GM12878 (cell line): ENCODE data around the gene EEPD1. TPM values are rescaled to one million over a fixed set of nuclear protein-coding genes. Genes with fewer than 3 reads are reported as not detected.

Source experiments
- ATAC-seq: fragments of 200-7000 bp; cut with Tn5 transposase; 3 replicates; pipeline ENCODE4 v1.9.1; 2020; ENCODE audit warnings: mild to moderate bottlenecking, moderate library complexity
- BruUV-seq: library from RNA; stranded (reverse); fragments of 400-500 nt; replicated peaks from 2 replicates; lab custom pipeline; 2021; lab: Mats Ljungman, UMichigan
- CTCF ChIA-PET: fragments of 300-600 bp; sonication (Branson Sonifier 250); formaldehyde crosslinking; extraction: SDS; loops from one replicate; lab custom pipeline; 2021; ENCODE audit warnings: inconsistent platforms; lab: Yijun Ruan, JAX
- POLR2A ChIA-PET: fragments of 350-600 bp; formaldehyde crosslinking; extraction: SDS; loops from one replicate; lab custom pipeline; 2021; ENCODE audit warnings: inconsistent platforms; lab: Charles Lee
- RAD21 ChIA-PET: fragments of 300-600 bp; sonication (Branson Sonifier 250); formaldehyde crosslinking; loops from one replicate; lab custom pipeline; 2023; ENCODE audit warnings: antibody characterized with exemption; ENCODE audit not compliant: unreplicated experiment; lab: Charles Lee
- SMC1A ChIA-PET: fragments of 300-600 bp; sonication (Branson Sonifier 250); formaldehyde crosslinking; loops from one replicate; lab custom pipeline; 2023; ENCODE audit not compliant: unreplicated experiment, uncharacterized antibody; lab: Charles Lee
- DNase-seq: peaks from one replicate; pipeline ENCODE4 v3.0.0-alpha.2; 2011; ENCODE audit warnings: low read depth, low spot score
- FAIRE-seq: peaks from 3 replicates; lab custom pipeline; 2011; peaks lifted over from hg19 to GRCh38; lab: Jason Lieb, UNC
- H2AFZ ChIP-seq: 2 replicates; pipeline ENCODE4 v1.6.0; 2011; ENCODE audit warnings: low read depth, low read length, control low read depth; ENCODE audit not compliant: control insufficient read depth
- H3K27ac ChIP-seq: 2 replicates; pipeline ENCODE4 v1.5.1; 2011; ENCODE audit warnings: control low read depth; ENCODE audit not compliant: control insufficient read depth, insufficient read depth
- H3K27me3 ChIP-seq, 2 experiments: replicated peaks in 1 of 2; 2 replicates each; pipeline versions ENCODE4 v1.6.0 to v1.6.1; 2011; ENCODE audit warnings: low read length in 1 of 2; ENCODE audit not compliant: control insufficient read depth in 2 of 2, insufficient read depth in 2 of 2
- H3K36me3 ChIP-seq, 2 experiments: 2 replicates each; pipeline ENCODE4 v1.5.1; 2011; ENCODE audit warnings: low read length in 1 of 2; ENCODE audit not compliant: control insufficient read depth in 2 of 2, insufficient read depth in 2 of 2
- H3K4me1 ChIP-seq: 2 replicates; pipeline ENCODE4 v1.6.1; 2011; ENCODE audit warnings: mild to moderate bottlenecking, low read length, moderate library complexity, mixed read lengths; ENCODE audit not compliant: control insufficient read depth, insufficient read depth
- H3K4me2 ChIP-seq: 2 replicates; pipeline ENCODE4 v1.6.0; 2011; ENCODE audit warnings: control low read depth; ENCODE audit not compliant: control insufficient read depth, insufficient read depth
- H3K4me3 ChIP-seq: fragments of 200-600 bp; sonication (generic); 2 replicates; pipeline ENCODE4 v1.5.1; 2016
- H3K79me2 ChIP-seq: 2 replicates; pipeline ENCODE4 v1.6.0; 2011; ENCODE audit warnings: low read length; ENCODE audit not compliant: control insufficient read depth, insufficient read depth
- H3K9ac ChIP-seq: 2 replicates; pipeline ENCODE4 v1.8.0; 2011; ENCODE audit warnings: low read length, control low read depth, mixed read lengths; ENCODE audit not compliant: control insufficient read depth, insufficient read depth
- H3K9me3 ChIP-seq: replicated peaks from 3 replicates; pipeline ENCODE4 v1.5.1; 2011; ENCODE audit warnings: mild to moderate bottlenecking, low read length; ENCODE audit not compliant: control insufficient read depth, insufficient read depth
- H4K20me1 ChIP-seq: 2 replicates; pipeline ENCODE4 v1.6.0; 2011; ENCODE audit not compliant: control insufficient read depth, insufficient read depth
- BACH1 ChIP-seq: fragments of 450-650 bp; IDR thresholded peaks from 2 replicates; pipeline ENCODE4 v1.6.1; 2017; ENCODE audit warnings: mild to moderate bottlenecking, borderline replicate concordance
- BRCA1 ChIP-seq: IDR thresholded peaks from 2 replicates; pipeline ENCODE4 v1.6.1; 2011; ENCODE audit warnings: low read depth, low read length, improper control_type of control experiment
- CEBPB ChIP-seq, 2 experiments: fragments of 150-350 bp in 1 of 2; IDR thresholded peaks; 2 replicates each; pipeline ENCODE4 v1.6.1; 2012 to 2014; ENCODE audit warnings: low read depth in 2 of 2, low read length in 2 of 2, borderline replicate concordance in 1 of 2, inconsistent platforms in 1 of 2
- ELK1 ChIP-seq: IDR thresholded peaks from 2 replicates; pipeline ENCODE4 v1.6.1; 2012; ENCODE audit warnings: low read depth, low read length, improper control_type of control experiment
- EZH2 ChIP-seq: IDR thresholded peaks from 2 replicates; pipeline ENCODE4 v1.6.1; 2012; ENCODE audit warnings: low read depth, mild to moderate bottlenecking, control low read depth, inconsistent platforms, low read length, borderline replicate concordance; ENCODE audit not compliant: control insufficient read depth
- IKZF1 ChIP-seq: fragments of 450-650 bp; conservative IDR thresholded peaks from 2 replicates; pipeline ENCODE4 v1.6.1; 2017; ENCODE audit warnings: antibody characterized with exemption, mild to moderate bottlenecking
- KAT2A ChIP-seq: conservative IDR thresholded peaks from 2 replicates; pipeline ENCODE4 v1.6.1; 2011; ENCODE audit warnings: low read depth, low read length; ENCODE audit not compliant: control insufficient read depth
- MTA2 ChIP-seq: fragments of 450-650 bp; IDR thresholded peaks from 2 replicates; pipeline ENCODE4 v1.6.1; 2016; ENCODE audit warnings: low read depth, mild to moderate bottlenecking, moderate library complexity
- POU2F2 ChIP-seq: IDR thresholded peaks from 3 replicates; pipeline ENCODE4 v1.6.1; 2011; ENCODE audit warnings: low read depth, mild to moderate bottlenecking, low read length, borderline replicate concordance
- TARDBP ChIP-seq: IDR thresholded peaks from 2 replicates; pipeline ENCODE4 v1.6.1; 2016; ENCODE audit warnings: borderline replicate concordance
- TBL1XR1 ChIP-seq: IDR thresholded peaks from 2 replicates; pipeline ENCODE4 v1.6.1; 2012; ENCODE audit warnings: low read depth, low read length, improper control_type of control experiment
- ZNF24 ChIP-seq: fragments of 450-650 bp; IDR thresholded peaks from 2 replicates; pipeline ENCODE4 v1.6.1; 2017; ENCODE audit warnings: antibody characterized with exemption, mild to moderate bottlenecking
- WGBS: methylation state at CpG from one replicate; pipeline ENCODE4 v1.1.6; 2016; ENCODE audit warnings: low lambda C conversion rate; ENCODE audit not compliant: insufficient replicate concordance, insufficient coverage; ENCODE audit errors: missing lambda C conversion rate; 5-methylcytosine and 5-hydroxymethylcytosine counted together
- in situ Hi-C: fragments of 300-500 bp; cut with MboI; formaldehyde crosslinking; loops from 9 replicates; pipeline ENCODE4 v1.14.3; 2018; ENCODE audit warnings: mixed read lengths
- intact Hi-C: fragments of 100-400 bp; cut with micrococcal nuclease; formaldehyde crosslinking; loops from one replicate; pipeline ENCODE4 v1.14.2; 2022; ENCODE audit not compliant: unreplicated experiment
- polyA plus RNA-seq, 11 experiments: library from polyadenylated mRNA; depleted of rRNA in 4 of 11; unstranded in 6 of 11; stranded (reverse) in 5 of 11; fragments of >200 nt; fragmentation: Nextera tagmentation in 4 of 11; fragmentation: Illumina TruSeq in 1 of 11; extraction: Ambion mirVana in 4 of 11; extraction: Trizol in 1 of 11; gene quantifications; 1 replicate in 1 of 11; 2 replicates in 10 of 11; pipeline versions ENCODE4 v1.2.1 to v1.2.3, GENCODE V29; 2011 to 2016; ENCODE audit warnings: inconsistent platforms in 2 of 11, missing spikeins in 2 of 11, low read depth in 1 of 11
- total RNA-seq, 4 experiments: library from RNA; depleted of rRNA in 3 of 4; stranded (reverse); fragments of >200 nt in 3 of 4; fragmentation: Illumina TruSeq in 1 of 4; extraction: Trizol in 1 of 4; gene quantifications; 2 replicates each; pipeline versions ENCODE4 v1.2.1 to v1.2.3, GENCODE V29; 2013 to 2021
- TF ChIP-seq, protein P1 (sequence below): fragments of 450-650 bp; formaldehyde crosslinking; IDR thresholded peaks from 2 replicates; pipeline ENCODE4 v1.5.0; 2022; ENCODE audit warnings: mild to moderate bottlenecking, missing genetic modification characterization

Gene EEPD1
- total and polyA plus RNA-seq, 10 of the 15 experiments (the other 5 are each of a cell fraction or from before 2014, with no cell fraction given) = 0.24 to 2.8 (median 0.86) TPM; not detected in 1

DNA sequence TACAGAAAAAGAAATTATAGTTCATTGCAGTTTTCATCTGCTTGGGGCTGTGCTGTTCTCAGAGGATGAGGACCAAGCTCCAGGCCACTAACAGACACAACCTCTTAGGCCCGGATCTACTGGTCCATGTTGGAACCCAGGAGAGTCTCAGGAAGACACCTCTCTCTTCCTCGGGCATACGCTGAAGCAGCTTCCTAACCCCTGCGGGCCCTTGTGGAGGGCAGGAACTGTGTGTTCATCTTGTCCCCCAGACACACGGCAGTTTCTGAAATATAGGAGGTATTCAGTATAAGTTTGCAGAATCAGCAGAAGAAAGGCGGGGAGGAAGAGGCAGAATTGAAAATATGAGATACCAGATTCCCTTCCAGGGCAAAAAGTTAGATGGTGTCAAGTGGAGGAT lies 78.4 kb downstream of the EEPD1 start:
- intact Hi-C loops (no loop called here), in situ Hi-C loops (no loop called here)
- no peaks in the 10 kb centered on the region for H3K79me2 ChIP-seq
- FAIRE-seq = no peak
- BruUV-seq = no TSS peak
- H3K9me3 ChIP-seq = no peaks in the 10 kb centered on the region
- no peak overlapping the region for H3K9ac ChIP-seq
- ChIA-PET SMC1A (interaction anchor here (1.0 to 1.6 kb wide), 3 partner anchors 25 to 211 kb away, joined by 3 to 5 read pairs (median 3); no protein-coding TSS in a partner anchor), POLR2A (interaction anchor here (1.2 kb wide), 1 partner anchor 8 kb away, joined by 6 read pairs; no protein-coding TSS in a partner anchor), CTCF (interaction anchor here (0.9 kb wide), 1 partner anchor 8 kb away, joined by 3 read pairs; no protein-coding TSS in a partner anchor)
- no peak for TF ChIP-seq POU2F2
- TF ChIP-seq, all 136 proteins: peak for 0
- H2AFZ ChIP-seq = no peak overlapping the region
- no peak overlapping the region for H3K4me2 ChIP-seq
- no peaks in the 10 kb centered on the region for H3K36me3 ChIP-seq
- no peaks in the 10 kb centered on the region for H3K4me1 ChIP-seq
- no peak overlapping the region for H3K27ac ChIP-seq
- H4K20me1 ChIP-seq = no peaks in the 10 kb centered on the region
- DNase-seq (no peak), ATAC-seq (no peak)
- WGBS = 65% methylated on average over 6 of the region's 6 CpGs
- RAD21 ChIA-PET = no interaction called here
- H3K4me3 ChIP-seq = no peak overlapping the region
- no peaks in the 10 kb centered on the region; a peak in 1 of 4 replicates for H3K27me3 ChIP-seq

DNA sequence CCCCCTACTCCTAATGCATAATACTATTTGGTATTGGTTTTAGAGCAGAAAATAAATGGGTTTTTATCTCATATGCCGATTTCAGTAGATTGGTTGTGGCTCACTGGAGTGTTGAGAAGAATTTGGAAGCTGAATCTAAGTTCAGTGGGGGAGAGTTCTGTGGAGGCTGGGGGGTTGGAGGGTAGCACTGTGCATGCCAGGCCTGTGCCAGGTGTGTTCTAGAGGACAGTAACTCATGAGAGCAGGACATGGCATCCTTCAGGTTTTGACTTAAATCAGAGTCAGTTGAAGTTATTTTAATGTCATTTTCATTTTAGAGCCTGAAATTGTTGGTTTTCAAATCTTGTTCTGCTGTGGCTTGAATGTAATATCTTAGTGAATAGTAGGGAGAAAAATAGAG lies 79.5 kb downstream of the EEPD1 start:
- H3K79me2 ChIP-seq = no peaks in the 10 kb centered on the region
- DNase-seq (no peak), ATAC-seq (no peak), FAIRE-seq (no peak)
- BruUV-seq = no TSS peak
- no peak overlapping the region for H3K27ac ChIP-seq
- H3K27me3 ChIP-seq = no peaks in the 10 kb centered on the region; a peak in 1 of 4 replicates
- no peaks in the 10 kb centered on the region for H3K4me1 ChIP-seq
- no peak overlapping the region for H2AFZ ChIP-seq
- in situ Hi-C loops = no loop called here
- ChIA-PET CTCF (interaction anchor here (0.8 kb wide), 1 partner anchor 455 kb away, joined by 3 read pairs; no protein-coding TSS in a partner anchor), RAD21 (no interaction called here), SMC1A (interaction anchor here (0.7 to 1.5 kb wide), 3 partner anchors 27 to 248 kb away, joined by 3 read pairs; no protein-coding TSS in a partner anchor), POLR2A (interaction anchor here (0.7 to 1.2 kb wide), 2 partner anchors 9 to 46 kb away, joined by 4 to 6 read pairs; no protein-coding TSS in a partner anchor)
- H3K9ac ChIP-seq = no peak overlapping the region
- intact Hi-C loops = no loop called here
- 46% methylated on average over 1 of the region's 1 CpG for WGBS
- no peaks in the 10 kb centered on the region for H4K20me1 ChIP-seq
- no peaks in the 10 kb centered on the region for H3K36me3 ChIP-seq
- no peak overlapping the region for H3K4me3 ChIP-seq
- H3K4me2 ChIP-seq = no peak overlapping the region
- no peaks in the 10 kb centered on the region for H3K9me3 ChIP-seq
- TF ChIP-seq ELK1 (no peak), BACH1 (no peak), CEBPB (IDR thresholded peaks at IDR 0.05; ENCODE audit: borderline replicate concordance in 1 of 2, low read depth in 2 of 2, low read length in 2 of 2) (no peak), KAT2A (no peak), TARDBP (no peak), MTA2 (no peak), IKZF1 (no peak), ZNF24 (no peak), EZH2 (no peak), BRCA1 (no peak), TBL1XR1 (no peak)
- TF ChIP-seq, protein P1, sequence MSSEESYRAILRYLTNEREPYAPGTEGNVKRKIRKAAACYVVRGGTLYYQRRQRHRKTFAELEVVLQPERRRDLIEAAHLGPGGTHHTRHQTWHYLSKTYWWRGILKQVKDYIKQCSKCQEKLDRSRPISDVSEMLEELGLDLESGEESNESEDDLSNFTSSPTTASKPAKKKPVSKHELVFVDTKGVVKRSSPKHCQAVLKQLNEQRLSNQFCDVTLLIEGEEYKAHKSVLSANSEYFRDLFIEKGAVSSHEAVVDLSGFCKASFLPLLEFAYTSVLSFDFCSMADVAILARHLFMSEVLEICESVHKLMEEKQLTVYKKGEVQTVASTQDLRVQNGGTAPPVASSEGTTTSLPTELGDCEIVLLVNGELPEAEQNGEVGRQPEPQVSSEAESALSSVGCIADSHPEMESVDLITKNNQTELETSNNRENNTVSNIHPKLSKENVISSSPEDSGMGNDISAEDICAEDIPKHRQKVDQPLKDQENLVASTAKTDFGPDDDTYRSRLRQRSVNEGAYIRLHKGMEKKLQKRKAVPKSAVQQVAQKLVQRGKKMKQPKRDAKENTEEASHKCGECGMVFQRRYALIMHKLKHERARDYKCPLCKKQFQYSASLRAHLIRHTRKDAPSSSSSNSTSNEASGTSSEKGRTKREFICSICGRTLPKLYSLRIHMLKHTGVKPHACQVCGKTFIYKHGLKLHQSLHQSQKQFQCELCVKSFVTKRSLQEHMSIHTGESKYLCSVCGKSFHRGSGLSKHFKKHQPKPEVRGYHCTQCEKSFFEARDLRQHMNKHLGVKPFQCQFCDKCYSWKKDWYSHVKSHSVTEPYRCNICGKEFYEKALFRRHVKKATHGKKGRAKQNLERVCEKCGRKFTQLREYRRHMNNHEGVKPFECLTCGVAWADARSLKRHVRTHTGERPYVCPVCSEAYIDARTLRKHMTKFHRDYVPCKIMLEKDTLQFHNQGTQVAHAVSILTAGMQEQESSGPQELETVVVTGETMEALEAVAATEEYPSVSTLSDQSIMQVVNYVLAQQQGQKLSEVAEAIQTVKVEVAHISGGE (CRISPR knock-in tag) = no peak
